Measurements from ENCODE around the gene ANKRD63.

Gene ANKRD63

GRCh38 chr15:40313531-40314398 lies 30.9 kb upstream of the ANKRD63 start:
- no peak for DNase-seq (ENCODE audit: low read depth in 2 of 2)

- DNase-seq (ENCODE audit: low read depth in 2 of 2), result no peak
Measured at GRCh38 chr15:40312370-40313158, 29.7 kb upstream of the ANKRD63 start.

- no peak for DNase-seq (ENCODE audit: low read depth in 2 of 2)
Measured at GRCh38 chr15:40310993-40311392, 28.1 kb upstream of the ANKRD63 start.

- DNase-seq (ENCODE audit: low read depth in 2 of 2), result no peak
Measured at GRCh38 chr15:40310001-40310959, 27.4 kb upstream of the ANKRD63 start.

- no peak for DNase-seq (ENCODE audit: low read depth in 2 of 2)
Measured at GRCh38 chr15:40309344-40309862, 26.5 kb upstream of the ANKRD63 start.

- DNase-seq (ENCODE audit: low read depth in 2 of 2), result no peak
Measured at GRCh38 chr15:40307421-40308211, 24.8 kb upstream of the ANKRD63 start, which contains the start of gene PLCB2. TSS of gene PLCB2 (minus strand) at chr15:40307935. CDS start at chr15:40307672, 263 bp downstream.

- DNase-seq (ENCODE audit: low read depth in 2 of 2), result no peak
Measured at GRCh38 chr15:40306908-40307307, 24.0 kb upstream of the ANKRD63 start.

GRCh38 chr15:40306371-40306770 lies 23.5 kb upstream of the ANKRD63 start:
- DNase-seq (ENCODE audit: low read depth in 2 of 2), result no peak

- DNase-seq (ENCODE audit: low read depth in 2 of 2), result no peak
Measured at GRCh38 chr15:40305281-40305680, 22.4 kb upstream of the ANKRD63 start.

- DNase-seq (ENCODE audit: low read depth in 2 of 2), result no peak
Measured at GRCh38 chr15:40303576-40303975, 20.7 kb upstream of the ANKRD63 start.

GRCh38 chr15:40302981-40303380 lies 20.1 kb upstream of the ANKRD63 start:
- DNase-seq (ENCODE audit: low read depth in 2 of 2), result no peak

GRCh38 chr15:40302288-40302886 lies 19.5 kb upstream of the ANKRD63 start:
- no peak for DNase-seq (ENCODE audit: low read depth in 2 of 2)

- DNase-seq (ENCODE audit: low read depth in 2 of 2), result no peak
Measured at GRCh38 chr15:40301467-40302179, 18.8 kb upstream of the ANKRD63 start.

- DNase-seq (ENCODE audit: low read depth in 2 of 2), result no peak
Measured at GRCh38 chr15:40300771-40301170, 17.9 kb upstream of the ANKRD63 start.

GRCh38 chr15:40300367-40300766 lies 17.5 kb upstream of the ANKRD63 start:
- DNase-seq (ENCODE audit: low read depth in 2 of 2), result no peak

- no peak for DNase-seq (ENCODE audit: low read depth in 2 of 2)
Measured at GRCh38 chr15:40298216-40298935, 15.5 kb upstream of the ANKRD63 start.

GRCh38 chr15:40297356-40297755 lies 14.5 kb upstream of the ANKRD63 start:
- DNase-seq (ENCODE audit: low read depth in 2 of 2), result no peak

- no peak for DNase-seq (ENCODE audit: low read depth in 2 of 2)
Measured at GRCh38 chr15:40296561-40297230, 13.8 kb upstream of the ANKRD63 start.

All from fibroblast of skin of left quadriceps (primary cell).